Stimulated activated CD4-positive, alpha-beta T cell treated with anti-CD3 and anti-CD28 coated beads, Interleukin-4, amount 100 ng/mL, for 24 hours (primary cell): ENCODE data around the gene ABO.
"Not testable (repeated sequence)": the region's sequence is repeated elsewhere in the genome, so short reads cannot be mapped to it uniquely, and the experiment has no call there.

ENCODE experiments used
- DNase-seq: peaks from one replicate; pipeline ENCODE4 v3.0.0-alpha.2; 2020

ABO gene

DNA sequence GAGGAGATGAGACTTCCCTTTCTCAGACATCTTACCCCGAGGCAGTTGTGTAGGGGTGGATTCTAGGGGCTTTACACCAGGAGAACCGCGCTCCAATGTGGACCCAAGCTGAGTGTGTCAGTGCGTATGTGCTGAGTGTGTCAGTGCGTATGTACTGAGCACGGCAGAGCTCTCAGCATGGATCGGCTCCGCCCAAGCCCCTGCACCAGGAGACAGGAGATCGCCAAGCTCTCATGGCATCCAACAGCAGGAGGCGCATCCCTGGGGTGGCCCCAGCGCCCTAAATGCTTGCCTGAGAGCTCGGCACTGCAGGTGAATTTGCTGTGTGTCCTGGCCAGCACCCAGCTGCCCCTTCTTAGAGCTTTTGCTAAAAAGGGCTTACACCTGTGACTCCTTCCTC is 53.0 kb downstream of the ABO start:
- not testable (repeated sequence) for DNase-seq

DNA sequence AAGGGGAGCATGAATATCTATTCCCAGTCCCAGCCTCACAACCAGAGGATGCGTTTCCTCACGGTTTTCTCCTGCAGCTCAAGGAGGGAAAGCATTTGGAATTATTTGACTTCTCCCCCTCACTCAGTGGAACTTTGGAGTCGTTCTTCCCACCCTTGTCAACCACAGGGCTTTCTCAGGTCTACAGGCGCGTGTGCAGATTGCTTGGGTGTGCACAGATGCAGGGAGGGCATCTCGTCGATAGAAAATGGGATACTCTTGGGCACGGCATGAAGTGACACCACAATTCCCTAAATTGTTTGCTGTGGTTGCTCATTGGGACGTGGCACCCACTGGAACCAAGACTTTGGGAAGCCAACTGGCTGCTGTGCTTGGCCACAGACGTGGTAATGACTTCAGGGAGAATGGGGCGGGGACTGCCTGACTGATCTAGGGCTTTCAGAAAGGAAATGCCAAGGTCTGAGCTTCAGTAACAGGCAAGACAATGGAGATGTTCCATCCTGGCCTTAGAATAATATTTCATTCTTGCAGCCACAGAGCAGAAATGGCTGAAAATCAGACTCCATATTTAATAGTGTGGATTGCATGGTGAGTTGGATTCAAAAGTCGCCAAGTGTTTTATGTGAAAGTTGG is 53.7 kb downstream of the ABO start:
- DNase-seq, result no peak

DNA sequence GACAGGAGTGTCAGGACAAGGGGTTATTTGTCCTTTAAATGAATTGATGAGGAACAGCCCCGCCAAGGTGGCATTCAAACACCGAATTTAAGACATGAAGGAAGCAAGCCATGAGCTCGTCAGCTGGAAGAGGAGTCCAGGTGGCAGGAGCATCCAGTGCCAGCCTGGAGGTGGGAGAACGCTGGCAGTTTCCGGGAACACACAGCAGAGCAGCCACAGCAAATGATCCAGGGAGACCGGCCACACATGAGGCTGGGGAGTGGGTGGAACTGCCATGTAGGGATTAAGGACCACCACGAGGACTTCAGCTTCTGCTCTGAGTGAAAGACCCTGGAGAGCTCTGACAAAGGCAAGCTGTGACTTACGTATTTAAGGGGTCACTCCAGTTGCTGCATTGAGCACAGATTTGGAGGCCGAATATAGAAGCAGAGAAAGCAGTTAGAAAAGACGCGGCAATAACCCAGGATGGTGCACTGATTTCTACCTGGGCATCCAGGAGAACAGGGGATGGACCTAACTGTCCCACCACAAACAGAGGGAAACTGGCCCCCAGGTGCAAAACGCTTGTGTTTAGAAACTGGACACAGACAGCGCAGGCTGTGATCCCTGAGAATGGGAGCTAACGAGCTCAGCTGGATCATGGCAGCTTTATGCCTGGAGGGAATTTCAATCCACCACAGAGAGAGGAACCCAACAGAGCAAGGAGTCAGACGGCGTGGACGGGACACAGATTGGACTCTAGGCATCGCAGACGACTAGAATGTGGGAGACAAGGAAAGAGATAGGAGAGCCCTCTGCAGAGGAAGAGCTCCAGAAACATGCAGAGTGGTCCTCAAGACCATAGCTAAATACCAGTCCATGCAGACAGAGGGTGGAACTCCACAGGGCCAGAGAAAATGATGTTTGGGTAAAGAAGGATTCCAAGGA is 56.7 kb downstream of the ABO start:
- DNase-seq, result not testable (repeated sequence)

GRCh38 chr9:133217333-133217988 is 57.5 kb downstream of the ABO start:
- not testable (repeated sequence) for DNase-seq

GRCh38 chr9:133214276-133214675 is 60.7 kb downstream of the ABO start:
- DNase-seq, result not testable (repeated sequence)

DNA sequence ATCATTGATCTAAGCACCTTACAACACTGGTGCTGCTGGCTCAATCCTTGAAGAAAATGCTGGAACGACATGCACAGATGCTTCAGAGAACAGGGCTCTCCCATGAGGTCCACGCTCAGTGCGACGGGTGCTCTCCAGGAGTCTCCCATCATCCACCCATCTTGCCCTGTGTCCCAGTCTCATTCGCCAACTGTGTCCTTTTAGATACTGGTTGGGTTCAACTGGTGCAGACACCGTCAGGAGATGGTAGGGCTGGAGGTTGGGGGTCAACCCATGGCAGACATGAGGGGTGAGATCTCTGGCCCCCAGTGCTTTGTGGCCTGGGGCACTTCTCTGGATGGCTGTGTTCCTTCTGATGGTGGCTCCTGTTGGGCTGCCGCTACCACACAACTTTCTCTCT is 64.4 kb downstream of the ABO start:
- no peak for DNase-seq

GRCh38 chr9:133210202-133210532 is 64.8 kb downstream of the ABO start:
- no peak for DNase-seq

DNA sequence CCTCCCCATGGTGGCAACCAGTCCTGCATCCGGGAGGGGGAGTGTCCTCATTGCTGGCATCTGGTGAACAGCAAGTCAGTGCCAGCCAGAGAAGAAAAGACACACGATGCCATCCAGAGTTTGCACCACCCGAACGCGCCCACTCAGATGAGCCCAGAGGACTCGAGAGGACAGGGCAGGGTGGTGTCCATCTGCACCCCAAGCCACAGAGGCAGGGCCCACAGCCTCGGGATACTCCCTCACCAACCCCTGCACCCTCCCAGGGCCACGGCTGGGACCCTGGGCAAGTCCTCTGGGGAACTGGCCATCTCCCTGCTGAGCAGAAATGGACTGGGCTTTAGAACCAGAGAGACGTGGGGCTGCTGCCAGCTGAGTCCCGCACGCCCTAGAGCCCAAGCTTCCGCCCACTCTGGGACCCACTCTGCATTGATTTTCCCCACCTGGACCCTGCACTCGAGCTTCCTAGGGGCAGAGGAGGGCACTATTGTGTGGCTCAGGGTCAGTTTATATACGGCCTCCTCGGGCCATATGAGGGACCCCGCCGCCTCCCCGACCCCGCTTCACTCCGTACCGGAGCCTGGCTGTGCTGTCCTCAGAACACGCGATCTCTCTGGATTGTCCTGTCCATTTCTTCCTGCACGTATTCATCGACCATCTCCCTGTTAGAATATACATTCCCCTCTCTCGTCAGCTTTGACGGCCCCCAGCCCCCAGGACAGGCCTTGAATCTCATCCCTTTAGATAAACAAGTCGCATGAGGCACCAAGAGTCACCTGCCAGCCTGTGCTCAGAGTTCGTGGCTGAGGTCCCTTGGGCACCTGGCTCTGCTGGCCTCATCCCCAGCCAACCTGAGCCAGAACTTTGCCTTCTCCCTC is 65.4 kb downstream of the ABO start:
- DNase-seq, result not testable (repeated sequence)

- DNase-seq, result not testable (repeated sequence)
Observed at GRCh38 chr9:133208880-133209300, 66.1 kb downstream of the ABO start, which contains the start of gene OBP2B. Gene OBP2B, minus strand, starts transcription at chr9:133209250. Its CDS starts 51 bp downstream, at chr9:133209199.

DNA sequence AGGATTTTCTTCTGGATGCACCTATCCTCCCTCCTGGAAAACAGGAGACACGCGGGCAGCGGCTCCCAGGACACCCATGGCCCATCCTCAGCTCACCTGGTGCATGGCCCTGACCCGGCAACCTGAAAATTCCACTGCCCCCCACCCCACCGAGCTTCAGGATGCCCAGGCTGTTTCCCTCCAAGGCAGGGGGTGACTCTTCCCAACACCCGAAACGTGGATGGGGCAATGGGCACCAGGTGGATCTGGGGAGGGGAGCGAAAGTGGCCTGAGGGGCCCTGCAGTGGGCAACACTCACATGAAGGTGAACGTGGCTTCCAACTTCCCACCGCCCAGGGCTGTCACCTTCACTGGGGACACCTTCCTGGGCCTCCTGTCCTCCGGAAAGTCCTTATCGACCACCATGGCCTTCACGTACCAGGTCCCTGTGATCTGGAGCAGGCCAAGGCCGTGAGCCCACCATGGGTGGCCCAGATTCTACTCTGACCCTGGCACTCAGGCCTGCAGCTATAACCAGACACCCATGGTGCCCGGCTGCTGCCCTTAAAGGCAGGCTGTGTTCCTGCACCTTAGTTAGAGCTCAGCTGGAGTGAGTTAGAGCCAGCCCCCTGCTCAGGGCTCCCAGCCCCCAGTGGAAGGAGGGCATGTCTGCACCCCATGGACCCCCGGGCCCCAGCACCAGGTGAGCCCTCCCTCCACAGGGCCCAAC is 66.7 kb downstream of the ABO start:
- DNase-seq, result not testable (repeated sequence)

DNA sequence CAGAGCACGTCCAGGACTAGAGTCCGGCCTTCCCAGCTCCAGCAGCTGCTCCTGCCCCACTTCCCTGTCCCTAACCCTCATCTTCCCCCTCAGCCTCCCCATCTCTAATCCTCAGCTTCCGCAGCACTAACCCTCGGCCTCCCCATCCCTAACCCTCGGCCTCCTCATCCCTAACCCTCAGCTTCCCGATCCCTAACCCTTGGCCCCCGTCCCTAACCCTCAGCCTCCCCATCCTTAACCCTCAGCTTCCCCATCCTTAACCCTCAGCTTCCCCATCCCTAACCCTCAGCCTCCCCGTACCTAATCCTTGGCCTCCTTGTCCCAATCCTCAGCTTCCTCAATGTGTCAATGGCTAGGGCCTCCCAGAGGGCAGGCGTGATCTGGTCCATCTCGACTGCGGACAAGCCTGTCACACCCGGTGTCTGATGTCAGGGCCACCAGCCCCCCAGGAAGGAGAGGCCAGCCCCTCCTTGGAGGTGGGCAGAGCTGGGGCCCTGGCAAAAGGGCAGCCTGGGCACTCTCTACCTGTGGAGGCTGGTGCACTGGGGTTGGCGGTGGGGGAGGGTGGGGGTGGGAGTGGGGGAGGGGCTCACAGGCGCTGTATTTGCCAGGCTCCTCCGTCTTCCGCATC is 67.3 kb downstream of the ABO start:
- DNase-seq, result no peak

GRCh38 chr9:133207021-133207531 is 67.9 kb downstream of the ABO start:
- DNase-seq, result no peak

- DNase-seq, result no peak
Observed at GRCh38 chr9:133205996-133206931, 68.7 kb downstream of the ABO start.

GRCh38 chr9:133205481-133205887 is 69.5 kb downstream of the ABO start:
- DNase-seq, result not testable (repeated sequence)
